Germinal center (tissue), 1 donor: ENCODE data around the gene HDHD5.

Experiments used
- DNase-seq: peaks from one replicate; pipeline ENCODE4 v3.0.0; 2012; ENCODE audit warnings: mixed read lengths, low spot score

HDHD5 gene

DNA sequence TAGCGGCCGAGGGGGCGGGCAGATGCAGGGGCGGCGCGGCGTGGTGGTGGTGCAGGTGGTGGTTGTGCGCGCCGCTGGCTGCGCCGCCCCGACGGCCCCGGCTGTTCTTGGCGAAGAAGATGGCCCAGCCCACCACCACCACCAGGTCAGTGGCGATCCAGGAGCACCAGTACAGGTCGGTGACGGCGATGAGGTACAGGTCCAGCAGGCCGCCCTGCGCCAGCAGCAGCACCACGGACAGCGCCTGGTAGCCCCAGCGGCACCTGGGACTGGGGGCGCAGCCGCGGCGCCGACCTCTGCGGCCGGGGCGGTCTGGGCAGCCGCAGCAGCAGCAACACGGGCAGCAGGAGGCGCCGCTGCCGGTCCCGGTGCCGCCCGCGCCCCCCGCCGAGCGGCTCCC, 38.8 kb downstream of the HDHD5 start:
- DNase-seq, result peak; percentile 55

GRCh38 chr22:17119481-17120202, 39.4 kb downstream of the HDHD5 start:
- DNase-seq, result no peak

DNA sequence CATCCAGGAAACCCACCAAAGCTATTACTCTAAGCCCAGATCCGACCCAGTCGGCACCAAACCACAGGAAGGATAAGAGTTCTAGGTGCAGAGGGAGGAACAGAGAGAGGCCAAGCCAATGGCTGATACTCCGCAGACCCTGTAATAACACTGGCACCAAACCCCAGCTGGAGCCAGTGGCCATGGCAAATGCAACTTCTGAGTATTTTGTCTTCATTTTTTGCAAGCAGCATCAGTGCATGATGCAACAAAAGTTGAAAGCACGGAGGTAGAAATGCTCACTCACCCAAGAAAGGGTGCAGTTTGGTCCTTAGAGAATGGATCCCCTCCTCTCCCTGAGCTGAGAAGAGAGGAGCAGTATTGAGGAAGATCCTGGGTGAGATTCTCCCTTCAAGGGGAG, 40.7 kb downstream of the HDHD5 start:
- no peak for DNase-seq

DNA sequence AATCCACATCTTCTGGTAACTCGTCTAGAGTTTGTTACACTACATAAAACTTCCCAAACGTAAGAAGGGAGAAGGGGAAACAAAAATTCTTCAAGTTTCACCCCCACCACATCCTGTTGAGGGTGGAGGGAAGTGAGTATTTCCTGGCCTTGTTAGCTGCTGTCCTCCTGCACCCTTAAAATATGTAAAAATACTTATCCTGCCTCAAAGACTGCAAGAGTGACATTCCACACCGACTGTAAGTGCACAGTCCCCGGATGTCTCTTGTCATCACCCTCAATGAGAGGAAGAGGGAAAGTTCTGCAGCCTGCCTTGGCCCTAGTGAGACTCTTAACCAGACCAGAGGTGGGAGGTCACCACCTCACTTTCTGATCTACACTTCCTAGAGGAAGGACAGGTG, 41.2 kb downstream of the HDHD5 start:
- DNase-seq, result no peak

- DNase-seq, result no peak
Observed at GRCh38 chr22:17117400-17117799, 41.7 kb downstream of the HDHD5 start.

DNA sequence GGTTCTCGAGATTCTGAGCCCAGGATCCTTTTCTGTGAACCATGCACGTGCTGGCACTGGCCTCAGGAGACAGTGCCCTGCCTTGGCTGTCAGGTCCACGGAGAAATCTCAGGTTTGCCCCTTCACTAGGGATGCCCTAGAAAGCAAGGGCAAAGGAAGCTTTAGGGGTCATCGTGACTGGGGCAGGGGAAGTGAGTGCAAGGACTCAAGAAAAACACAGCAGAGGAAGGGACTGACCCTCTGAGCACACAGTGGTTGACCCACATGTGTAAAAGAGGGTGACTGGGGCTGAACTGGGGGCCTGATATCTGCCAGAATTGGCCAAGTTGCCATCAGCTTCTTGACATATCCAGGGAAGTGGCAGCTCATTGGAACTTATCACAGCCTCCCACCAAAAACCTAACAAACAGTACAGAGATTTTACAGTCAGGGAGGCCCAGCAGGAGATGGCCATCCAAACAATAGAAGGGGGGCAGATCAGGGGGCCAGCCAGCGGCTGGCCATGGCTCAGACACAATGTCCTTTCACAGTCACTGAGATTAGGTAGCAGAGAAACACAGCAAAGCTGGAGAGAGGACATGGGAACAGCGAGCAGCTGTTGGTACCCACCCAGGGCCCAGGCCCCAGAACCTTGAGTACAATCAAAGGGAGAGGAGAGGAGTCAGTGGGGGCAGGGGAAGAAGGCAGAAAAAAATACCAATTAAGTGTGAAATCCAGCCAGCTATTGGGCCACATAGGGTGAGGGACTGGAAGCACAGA, 42.3 kb downstream of the HDHD5 start:
- DNase-seq, result no peak

GRCh38 chr22:17115945-17116565, 43.0 kb downstream of the HDHD5 start:
- no peak for DNase-seq

DNA sequence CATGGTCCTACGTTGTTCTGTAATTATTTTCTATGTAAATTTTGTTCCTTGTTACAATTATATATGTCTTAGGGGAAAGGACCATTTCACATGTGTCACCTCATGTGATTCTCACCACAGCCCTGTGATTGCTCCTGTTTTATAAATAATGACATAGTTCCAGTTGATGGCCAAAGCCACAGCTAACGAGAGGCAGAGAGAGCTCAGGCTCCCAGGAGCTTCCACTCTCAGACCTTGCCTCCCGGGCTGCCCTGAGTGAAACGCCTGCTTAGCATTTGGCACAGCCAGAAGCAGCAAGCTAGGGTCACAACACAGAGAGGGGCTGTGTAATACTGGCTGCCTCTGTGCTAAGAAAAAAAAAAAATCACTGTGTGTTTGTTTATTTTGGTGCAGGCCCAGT, 43.8 kb downstream of the HDHD5 start:
- DNase-seq, result no peak

GRCh38 chr22:17114898-17115235, 44.2 kb downstream of the HDHD5 start:
- no peak for DNase-seq

GRCh38 chr22:17114173-17114897, 44.7 kb downstream of the HDHD5 start:
- DNase-seq, result no peak

GRCh38 chr22:17113600-17113999, 45.5 kb downstream of the HDHD5 start:
- DNase-seq, result no peak

GRCh38 chr22:17112491-17113042, 46.5 kb downstream of the HDHD5 start:
- DNase-seq, result no peak

DNA sequence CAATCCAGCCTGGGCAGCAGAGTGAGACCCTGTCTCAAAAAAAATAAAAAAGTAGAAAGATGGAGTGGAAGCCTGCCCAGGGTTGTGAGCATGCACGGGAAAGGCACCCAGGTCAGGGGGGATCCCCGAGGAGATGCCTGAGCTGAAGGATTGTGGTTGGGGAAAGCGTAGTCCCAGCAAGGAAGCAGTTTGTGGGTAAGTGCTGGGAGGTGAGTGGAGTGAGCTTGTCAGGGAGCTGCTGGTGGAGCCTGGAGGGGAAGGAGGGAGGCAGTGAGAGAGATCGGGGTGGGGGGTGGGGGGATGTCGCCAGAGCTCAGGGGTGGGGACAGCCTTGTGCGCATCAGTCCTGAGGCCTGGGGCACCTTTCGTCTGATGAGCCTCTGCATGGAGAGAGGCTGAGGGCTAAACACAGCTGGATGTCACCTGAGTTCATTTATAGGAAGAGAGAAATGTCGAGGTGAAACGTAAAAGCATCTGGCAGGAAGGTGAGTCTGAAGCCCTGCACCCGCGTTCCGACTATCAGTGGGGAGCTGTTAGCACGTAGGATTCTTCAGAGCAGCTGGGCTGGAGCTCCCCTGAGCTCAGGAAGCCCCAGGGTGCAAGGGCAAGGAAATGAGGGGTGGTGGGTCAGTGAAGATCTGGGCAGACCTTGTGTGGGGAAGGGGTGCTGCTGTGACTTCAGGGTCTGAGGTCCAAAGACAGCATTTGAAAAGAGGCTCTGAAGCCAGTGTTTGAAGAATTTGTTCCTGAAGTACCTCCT, 48.1 kb downstream of the HDHD5 start:
- no peak for DNase-seq

DNA sequence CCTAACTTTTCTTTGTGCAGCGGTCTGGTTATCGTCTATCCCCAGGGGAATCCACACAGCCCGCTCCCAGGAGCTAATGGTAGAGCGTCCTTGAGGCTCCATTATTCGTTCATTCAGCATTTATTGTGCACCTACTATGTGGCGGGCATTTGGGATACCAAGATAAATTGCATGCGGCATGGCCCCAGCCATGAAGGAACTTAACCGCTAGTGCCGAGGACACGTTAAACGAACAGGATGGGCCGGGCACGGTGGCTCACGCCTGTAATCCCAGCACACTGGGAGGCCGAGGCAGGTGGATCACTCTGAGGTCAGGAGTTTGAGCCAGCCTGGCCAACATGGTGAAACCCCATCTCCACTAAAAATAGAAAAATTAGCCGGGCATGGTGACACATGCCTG, 49.1 kb downstream of the HDHD5 start:
- DNase-seq, result no peak

DNA sequence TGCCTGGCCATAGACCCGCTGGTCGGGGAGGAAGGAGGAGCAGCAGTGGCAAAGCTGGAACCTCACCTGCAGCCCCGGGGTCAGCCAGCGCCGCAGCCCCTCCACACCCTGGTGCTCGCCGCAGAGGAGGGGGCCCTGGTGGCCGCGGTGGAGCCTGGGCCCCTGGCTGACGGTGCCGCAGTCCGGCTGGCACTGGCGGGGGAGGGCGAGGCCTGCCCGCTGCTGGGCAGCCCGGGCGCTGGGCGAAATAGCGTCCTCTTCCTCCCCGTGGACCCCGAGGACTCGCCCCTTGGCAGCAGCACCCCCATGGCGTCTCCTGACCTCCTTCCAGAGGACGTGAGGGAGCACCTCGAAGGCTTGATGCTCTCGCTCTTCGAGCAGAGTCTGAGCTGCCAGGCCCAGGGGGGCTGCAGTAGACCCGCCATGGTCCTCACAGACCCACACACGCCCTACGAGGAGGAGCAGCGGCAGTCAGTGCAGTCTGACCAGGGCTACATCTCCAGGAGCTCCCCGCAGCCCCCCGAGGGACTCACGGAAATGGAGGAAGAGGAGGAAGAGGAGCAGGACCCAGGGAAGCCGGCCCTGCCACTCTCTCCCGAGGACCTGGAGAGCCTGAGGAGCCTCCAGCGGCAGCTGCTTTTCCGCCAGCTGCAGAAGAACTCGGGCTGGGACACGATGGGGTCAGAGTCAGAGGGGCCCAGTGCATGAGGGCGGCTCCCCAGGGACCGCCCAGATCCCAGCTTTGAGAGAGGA, 49.8 kb downstream of the HDHD5 start:
- no peak for DNase-seq

GRCh38 chr22:17108256-17109112, 50.6 kb downstream of the HDHD5 start:
- DNase-seq, result no peak

- no peak for DNase-seq
Observed at GRCh38 chr22:17107547-17107810, 51.6 kb downstream of the HDHD5 start.

DNA sequence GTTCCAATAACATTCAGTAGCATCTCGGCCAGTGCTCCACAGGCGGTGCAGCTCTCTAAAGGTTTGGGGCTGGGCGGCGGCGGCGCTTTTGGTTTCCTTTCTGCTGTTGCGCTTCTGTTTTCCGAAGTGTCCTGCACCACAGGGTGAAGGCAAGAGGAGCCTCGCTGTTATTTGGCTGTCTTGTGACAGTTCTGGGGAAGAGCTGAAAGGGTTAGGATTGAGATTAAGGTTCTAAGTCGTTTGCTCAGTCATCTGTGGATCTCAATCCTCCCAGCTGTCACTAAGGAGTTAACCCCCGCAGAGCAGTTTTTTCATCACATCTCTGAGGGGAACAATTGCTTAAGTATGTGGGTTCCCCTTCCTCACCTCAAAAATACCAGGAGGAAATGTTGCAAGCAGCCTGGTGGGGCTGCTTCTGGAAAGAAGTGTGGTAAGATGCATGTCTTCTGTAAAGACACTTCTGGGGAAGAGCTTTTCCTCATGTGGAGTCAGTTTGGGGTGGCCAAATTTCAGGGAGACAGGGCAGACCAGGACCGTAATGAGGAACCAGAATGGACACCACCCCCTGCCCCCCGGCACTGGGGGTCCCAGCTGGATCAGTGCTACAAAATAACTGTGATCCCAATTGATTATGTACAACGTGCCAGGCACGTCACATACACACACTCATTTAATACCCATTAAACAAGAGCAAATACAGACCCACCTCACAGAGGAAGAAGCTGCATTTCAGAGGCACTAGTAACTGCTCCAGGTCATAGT, 52.1 kb downstream of the HDHD5 start:
- no peak for DNase-seq

DNA sequence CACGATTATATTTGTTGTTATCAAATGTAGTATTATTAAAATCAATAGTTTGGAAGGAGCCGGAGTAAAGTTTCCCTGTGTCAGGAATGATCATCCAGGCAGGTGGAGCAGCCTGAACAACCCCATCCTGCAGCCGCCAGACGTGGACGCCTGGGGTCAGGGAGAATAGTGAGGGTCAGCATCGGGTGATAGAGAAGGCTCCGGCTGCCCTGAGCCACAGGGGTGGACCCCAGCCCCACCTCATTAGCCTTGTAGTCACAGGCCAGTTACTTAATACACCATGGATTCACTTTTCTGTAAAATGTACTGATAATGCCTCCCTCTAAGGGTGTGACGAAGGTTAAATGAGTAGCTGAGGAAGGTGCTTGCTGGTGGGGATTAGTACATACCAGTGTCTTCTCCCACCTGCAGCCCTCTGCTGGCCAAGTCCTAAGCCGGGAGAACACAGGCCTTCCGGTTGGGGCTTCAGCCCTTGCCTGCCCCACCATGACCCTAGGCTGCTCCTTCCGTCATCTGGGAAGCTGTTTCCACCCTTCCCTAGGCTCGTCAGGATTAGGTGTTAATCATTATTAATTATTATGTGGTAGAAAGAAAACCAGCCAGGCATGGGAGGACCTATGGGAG, 52.8 kb downstream of the HDHD5 start:
- DNase-seq, result no peak
